Hepatocyte (in vitro differentiated cells): ENCODE data around the gene SLC25A22. TPM values are rescaled to one million over a fixed set of nuclear protein-coding genes. Genes with fewer than 3 reads are reported as not detected.
A peak's percentile ranks its signal among the peaks of the same experiment; 100 is the strongest.

ENCODE experiments used
- DNase-seq: peaks from one replicate; pipeline ENCODE4 v3.0.0-alpha.2; 2016; ENCODE audit warnings: low spot score
- H2AFZ ChIP-seq: fragments of 200-600 bp; sonication (generic); 2 replicates; pipeline ENCODE4 v1.6.0; 2016; ENCODE audit warnings: antibody characterized with exemption, mild to moderate bottlenecking
- H3K27ac ChIP-seq: fragments of 200-600 bp; sonication (generic); 2 replicates; pipeline ENCODE4 v1.5.1; 2016; ENCODE audit warnings: mild to moderate bottlenecking
- H3K27me3 ChIP-seq: fragments of 200-600 bp; sonication (generic); 2 replicates; pipeline ENCODE4 v1.6.1; 2016
- H3K36me3 ChIP-seq: fragments of 200-600 bp; sonication (generic); replicated peaks from 2 replicates; pipeline ENCODE4 v1.5.1; 2016; ENCODE audit warnings: low read depth; ENCODE audit not compliant: insufficient read depth
- H3K4me1 ChIP-seq: fragments of 200-600 bp; sonication (generic); 2 replicates; pipeline ENCODE4 v1.5.1; 2016; ENCODE audit warnings: mild to moderate bottlenecking, moderate library complexity; ENCODE audit not compliant: insufficient read depth
- H3K4me2 ChIP-seq: fragments of 200-600 bp; sonication (generic); 2 replicates; pipeline ENCODE4 v1.6.0; 2016
- H3K4me3 ChIP-seq: fragments of 200-600 bp; sonication (generic); 2 replicates; pipeline ENCODE4 v1.5.1; 2016; ENCODE audit warnings: mild to moderate bottlenecking
- H3K79me2 ChIP-seq: fragments of 200-600 bp; sonication (generic); 2 replicates; pipeline ENCODE4 v1.6.0; 2017; ENCODE audit warnings: mild to moderate bottlenecking
- H3K9me2 ChIP-seq: fragments of 200-600 bp; sonication (generic); replicated peaks from 2 replicates; pipeline ENCODE4 v1.6.0; 2017; ENCODE audit warnings: mild to moderate bottlenecking; ENCODE audit not compliant: insufficient read depth
- H3K9me3 ChIP-seq: fragments of 200-600 bp; sonication (generic); 2 replicates; pipeline ENCODE4 v1.5.1; 2016; ENCODE audit warnings: low read depth, mild to moderate bottlenecking
- H4K20me1 ChIP-seq: fragments of 200-600 bp; sonication (generic); 2 replicates; pipeline ENCODE4 v1.6.0; 2016; ENCODE audit warnings: mild to moderate bottlenecking; ENCODE audit not compliant: insufficient read depth, poor library complexity, severe bottlenecking
- EZH2 ChIP-seq: fragments of 200-600 bp; sonication (generic); IDR thresholded peaks from 2 replicates; pipeline ENCODE4 v1.6.1; 2016; ENCODE audit warnings: antibody characterized with exemption, mild to moderate bottlenecking, borderline replicate concordance
- EZH2phosphoT487 ChIP-seq: fragments of 200-600 bp; sonication (generic); IDR thresholded peaks from one replicate; pipeline ENCODE4 v1.6.1; 2018; ENCODE audit warnings: antibody characterized with exemption, mild to moderate bottlenecking, low read depth, moderate library complexity; ENCODE audit not compliant: unreplicated experiment, severe bottlenecking
- WGBS: methylation state at CpG from one replicate; pipeline ENCODE4 v1.1.6; 2016; ENCODE audit warnings: low lambda C conversion rate; ENCODE audit errors: missing lambda C conversion rate; 5-methylcytosine and 5-hydroxymethylcytosine counted together
- polyA plus RNA-seq: library from polyadenylated mRNA; unstranded; fragments of >200 nt; fragmentation: Nextera tagmentation; extraction: Ambion mirVana; gene quantifications from 2 replicates; pipeline ENCODE4 v1.2.1, GENCODE V29; 2016
- total RNA-seq: library from RNA; depleted of rRNA; stranded (reverse); fragments of >200 nt; gene quantifications from 2 replicates; pipeline ENCODE4 v1.2.3, GENCODE V29; 2014
- TF ChIP-seq, protein P1 (sequence below): fragments of 200-600 bp; sonication (generic); IDR thresholded peaks from 2 replicates; pipeline ENCODE4 v1.5.1; 2016; ENCODE audit warnings: antibody characterized with exemption, mild to moderate bottlenecking; ENCODE audit not compliant: poor library complexity

Gene SLC25A22
- total and polyA plus RNA-seq, 2 experiments from 2014 or later: 16.2 to 19.7 TPM

DNA sequence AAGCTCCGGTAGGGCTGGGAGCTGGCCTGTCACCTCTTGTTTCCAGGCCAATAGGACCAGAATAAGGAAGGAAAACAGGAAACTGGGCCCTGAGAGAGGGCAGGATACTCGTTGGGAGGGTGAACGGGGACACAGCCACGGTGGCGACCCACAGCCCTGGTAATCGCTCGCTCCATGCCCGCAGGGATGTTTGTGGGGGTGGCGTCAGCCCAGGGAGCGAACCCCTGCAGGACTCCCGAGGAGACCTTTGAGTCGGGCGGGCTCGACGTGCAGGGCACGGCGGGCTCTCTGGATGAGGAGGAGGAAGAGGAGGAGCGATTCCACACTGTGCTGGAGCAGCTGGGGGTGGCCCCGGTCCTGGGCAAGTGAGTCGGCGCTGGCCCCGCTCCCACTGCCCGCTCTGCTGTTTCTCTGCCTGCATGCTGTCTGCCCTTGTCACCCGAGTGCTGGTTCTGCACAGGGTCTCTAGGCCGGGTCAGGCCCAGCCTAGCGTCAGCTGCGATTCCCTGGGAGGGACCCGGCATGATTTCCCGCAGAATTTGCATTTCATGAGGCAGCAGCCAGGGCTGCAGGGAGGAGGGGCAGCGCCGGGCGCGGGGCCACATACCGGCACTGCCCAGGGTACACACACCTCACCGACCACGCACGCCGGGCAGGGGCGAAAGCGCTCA, 31.2 kb upstream of the SLC25A22 start:
- 26% methylated on average over 38 of the region's 40 CpGs for WGBS
- H3K27ac ChIP-seq: no peak overlapping the region

DNA sequence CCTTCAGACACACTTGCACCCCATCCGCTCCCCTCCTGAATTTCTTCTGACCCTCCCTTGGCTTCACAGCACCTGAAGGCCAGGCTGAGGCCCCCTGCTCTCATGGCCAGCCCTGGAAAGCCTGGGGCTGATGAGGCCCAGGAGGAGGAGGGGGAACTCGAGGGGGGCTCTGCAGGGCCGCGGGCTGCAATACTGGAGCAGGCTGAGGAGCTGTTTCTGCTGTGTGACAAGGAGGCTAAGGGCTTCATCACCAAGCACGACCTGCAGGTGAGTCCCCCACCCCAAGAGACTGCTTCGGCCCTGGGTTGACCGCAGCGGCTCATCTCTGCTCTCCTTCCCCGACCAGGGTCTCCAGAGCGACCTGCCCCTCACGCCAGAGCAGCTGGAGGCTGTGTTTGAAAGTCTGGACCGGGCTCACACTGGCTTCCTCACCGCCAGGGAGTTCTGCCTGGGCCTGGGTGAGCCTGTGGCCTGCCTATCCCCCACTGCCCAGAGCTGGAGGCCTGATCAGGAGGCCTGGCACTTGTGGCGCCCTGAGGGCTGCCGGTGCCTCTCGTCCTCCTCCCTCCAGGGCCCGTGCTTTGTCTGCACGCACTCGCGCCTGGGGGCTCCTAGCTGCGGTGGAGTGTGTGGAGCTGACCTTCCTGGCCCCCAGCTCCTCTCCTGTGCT, 30.6 kb upstream of the SLC25A22 start:
- no peak overlapping the region for H2AFZ ChIP-seq
- TF ChIP-seq EZH2: no peak
- TF ChIP-seq, protein P1, sequence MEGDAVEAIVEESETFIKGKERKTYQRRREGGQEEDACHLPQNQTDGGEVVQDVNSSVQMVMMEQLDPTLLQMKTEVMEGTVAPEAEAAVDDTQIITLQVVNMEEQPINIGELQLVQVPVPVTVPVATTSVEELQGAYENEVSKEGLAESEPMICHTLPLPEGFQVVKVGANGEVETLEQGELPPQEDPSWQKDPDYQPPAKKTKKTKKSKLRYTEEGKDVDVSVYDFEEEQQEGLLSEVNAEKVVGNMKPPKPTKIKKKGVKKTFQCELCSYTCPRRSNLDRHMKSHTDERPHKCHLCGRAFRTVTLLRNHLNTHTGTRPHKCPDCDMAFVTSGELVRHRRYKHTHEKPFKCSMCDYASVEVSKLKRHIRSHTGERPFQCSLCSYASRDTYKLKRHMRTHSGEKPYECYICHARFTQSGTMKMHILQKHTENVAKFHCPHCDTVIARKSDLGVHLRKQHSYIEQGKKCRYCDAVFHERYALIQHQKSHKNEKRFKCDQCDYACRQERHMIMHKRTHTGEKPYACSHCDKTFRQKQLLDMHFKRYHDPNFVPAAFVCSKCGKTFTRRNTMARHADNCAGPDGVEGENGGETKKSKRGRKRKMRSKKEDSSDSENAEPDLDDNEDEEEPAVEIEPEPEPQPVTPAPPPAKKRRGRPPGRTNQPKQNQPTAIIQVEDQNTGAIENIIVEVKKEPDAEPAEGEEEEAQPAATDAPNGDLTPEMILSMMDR: no peak
- no peak for TF ChIP-seq EZH2phosphoT487
- H3K4me2 ChIP-seq: peak overlapping the region; percentile 97
- no peaks in the 10 kb centered on the region for H3K36me3 ChIP-seq
- H4K20me1 ChIP-seq: peaks cover 3% of the 10 kb centered on the region
- H3K4me3 ChIP-seq: no peak overlapping the region
- peaks cover 5% of the 10 kb centered on the region for H3K79me2 ChIP-seq
- peaks cover 46% of the 10 kb centered on the region for H3K4me1 ChIP-seq
- no peak overlapping the region for H3K27ac ChIP-seq
- WGBS: 68% methylated on average over 20 of the region's 21 CpGs
- DNase-seq: no peak
- peaks cover 21% of the 10 kb centered on the region for H3K27me3 ChIP-seq
- H3K9me3 ChIP-seq: no peaks in the 10 kb centered on the region
- H3K9me2 ChIP-seq: no peaks in the 10 kb centered on the region

More for the DNA sequence above, 31.2 kb upstream of the SLC25A22 start:
- peaks cover 53% of the 10 kb centered on the region for H3K4me1 ChIP-seq
- no peak overlapping the region for H2AFZ ChIP-seq
- H3K36me3 ChIP-seq: no peaks in the 10 kb centered on the region
- peak overlapping the region; percentile 97 for H3K4me2 ChIP-seq
- H3K9me2 ChIP-seq: no peaks in the 10 kb centered on the region
- TF ChIP-seq EZH2phosphoT487 (no peak), EZH2 (no peak)
- TF ChIP-seq, protein P1: no peak
- DNase-seq: no peak
- no peak overlapping the region for H3K4me3 ChIP-seq
- H4K20me1 ChIP-seq: peaks cover 10% of the 10 kb centered on the region
- peaks cover 12% of the 10 kb centered on the region for H3K79me2 ChIP-seq
- no peaks in the 10 kb centered on the region for H3K9me3 ChIP-seq
- H3K27me3 ChIP-seq: peaks cover 21% of the 10 kb centered on the region

DNA sequence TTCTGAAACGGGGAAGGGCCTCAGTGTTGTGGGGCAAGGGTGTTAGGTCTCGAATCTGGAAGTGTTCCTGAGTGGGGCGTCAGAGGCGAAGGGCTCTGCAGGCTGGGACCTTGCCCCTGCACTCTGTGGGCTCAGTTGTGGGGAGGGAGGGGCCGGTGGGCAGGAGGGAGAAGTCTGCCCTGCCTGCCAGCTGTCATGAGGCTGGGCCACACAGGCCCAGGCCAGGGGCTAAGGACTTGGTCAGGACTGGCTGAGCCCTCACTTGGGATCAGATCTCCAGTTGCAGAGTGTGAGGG, 29.8 kb upstream of the SLC25A22 start, which contains the start of gene CRACR2B:
Gene CRACR2B (plus strand): TSS at position 23 of the 296 bp plus-strand sequence. CDS start 689 bp downstream, outside the sequence.
- Histone ChIP-seq H3K9me2 (no peaks in the 10 kb centered on the region), H3K27me3 (peaks cover 21% of the 10 kb centered on the region), H2AFZ (peak within 1 kb of the TSS; percentile 49), H3K79me2 (no peaks in the 10 kb centered on the region), H3K9me3 (no peaks in the 10 kb centered on the region), H3K4me1 (peaks cover 45% of the 10 kb centered on the region), H3K4me3 (peak within 1 kb of the TSS; percentile 14), H3K4me2 (peak within 1 kb of the TSS; percentile 97), H3K36me3 (no peaks in the 10 kb centered on the region), H4K20me1 (no peaks in the 10 kb centered on the region), H3K27ac (peak within 1 kb of the TSS; percentile 83)
- no peak for DNase-seq
- TF ChIP-seq EZH2phosphoT487 (no peak), EZH2 (no peak)
- TF ChIP-seq, protein P1: no peak
- WGBS: 50% methylated on average over 5 of the region's 5 CpGs
